ENCODE results near the gene MGMT.

Gene MGMT

GRCh38 chr10:129459762-129460539 is 7.1 kb upstream of the MGMT start:
- DNase-seq: no peak

DNA sequence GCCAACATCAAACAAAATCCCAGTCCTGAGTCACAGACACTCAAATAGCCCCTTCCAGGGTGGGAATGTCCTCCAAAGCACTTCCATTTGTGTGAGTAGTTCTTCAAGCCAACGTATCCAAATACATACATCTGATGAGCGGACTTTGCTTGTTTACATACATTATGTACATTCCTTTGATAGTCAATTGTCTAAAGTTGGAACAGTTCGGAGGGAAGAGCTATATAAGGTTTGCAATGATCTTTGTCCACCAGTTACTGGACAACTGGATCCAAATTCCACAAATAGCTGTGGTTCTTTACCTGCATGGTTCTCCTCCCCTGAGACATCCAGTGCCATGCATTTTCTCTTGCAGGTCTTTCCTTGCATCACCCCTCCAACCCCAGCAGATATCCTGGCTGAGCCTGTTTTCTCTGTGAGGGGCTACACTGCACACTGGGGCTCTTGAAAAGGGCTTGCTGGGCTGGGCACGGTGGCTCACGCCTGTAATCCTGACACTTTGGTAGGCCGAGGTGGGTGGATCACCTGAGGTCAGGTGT is 4.7 kb upstream of the MGMT start:
- no peak for DNase-seq

- no peak for DNase-seq
Measured at GRCh38 chr10:129464251-129464650, 2.8 kb upstream of the MGMT start.

- no peak for DNase-seq
Measured at GRCh38 chr10:129465796-129466702, 992 bp upstream of the MGMT start.

GRCh38 chr10:129467359-129468064 is 471 bp downstream of the MGMT start:
- peak; percentile 14 for DNase-seq

GRCh38 chr10:129468187-129468586 is 1.1 kb downstream of the MGMT start:
- no peak for DNase-seq

- no peak for DNase-seq
Measured at GRCh38 chr10:129470103-129470851, 3.2 kb downstream of the MGMT start.

- no peak for DNase-seq
Measured at GRCh38 chr10:129471447-129472175, 4.6 kb downstream of the MGMT start.

DNA sequence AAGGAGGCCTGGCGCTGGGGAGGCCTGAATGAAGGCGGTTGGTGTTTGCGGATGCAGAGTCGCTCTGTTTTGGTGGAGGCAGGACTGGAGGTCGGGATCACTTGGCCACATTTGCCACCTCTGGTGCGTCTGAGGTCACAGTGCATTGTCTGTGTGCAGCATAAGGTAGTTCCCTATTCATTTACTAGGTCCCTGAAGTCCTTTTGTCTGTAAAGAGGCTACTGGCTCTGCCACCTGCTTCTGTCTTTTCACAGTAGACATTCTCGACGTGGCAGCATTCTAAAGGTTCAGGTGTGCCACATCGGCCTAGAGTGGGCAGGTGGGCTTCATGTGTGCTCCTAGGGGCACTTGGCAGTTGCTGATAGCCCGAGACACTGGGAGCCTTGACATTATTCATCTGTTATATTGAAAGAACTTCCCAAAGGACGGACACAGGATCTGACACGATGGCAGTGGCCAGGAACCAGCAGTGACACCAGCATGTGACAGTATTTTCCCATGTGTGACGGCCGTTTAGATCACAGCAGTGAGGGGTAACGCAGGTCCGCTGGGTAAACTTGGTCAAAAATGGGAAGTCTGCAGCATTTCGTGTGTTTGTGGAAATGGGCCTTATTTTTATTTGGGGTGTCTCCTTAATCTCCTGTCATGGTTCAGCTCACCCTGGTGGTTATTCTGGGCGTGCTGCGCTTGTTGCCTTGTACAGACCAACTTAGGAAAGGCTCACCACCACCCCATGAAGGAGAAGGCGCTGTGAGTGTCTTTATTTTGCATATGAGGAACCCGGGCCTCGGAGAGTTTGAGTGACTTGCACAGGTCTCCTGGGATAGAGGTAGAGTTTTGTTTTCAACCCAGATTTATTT is 5.9 kb downstream of the MGMT start:
- DNase-seq: no peak

DNA sequence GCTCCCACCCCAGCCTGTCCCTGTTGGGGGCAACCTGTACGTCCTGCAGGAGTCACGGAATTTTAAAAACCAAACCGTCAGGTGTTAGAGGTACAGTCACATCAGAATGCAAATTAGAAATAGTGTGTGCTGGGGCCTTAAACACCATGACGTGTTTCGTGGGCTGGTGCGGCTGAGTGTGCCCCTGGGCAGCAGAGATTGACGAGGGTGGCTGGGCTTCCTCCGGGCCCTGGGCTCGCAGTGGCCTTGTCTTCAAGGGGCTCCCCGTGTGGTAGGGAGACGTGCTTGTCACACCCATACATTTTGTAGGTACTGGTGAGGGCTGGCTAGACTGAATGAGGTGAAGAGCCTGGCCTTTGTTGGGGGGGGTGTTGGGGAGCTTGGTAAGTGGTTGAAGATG is 7.6 kb downstream of the MGMT start:
- no peak for DNase-seq

- no peak for DNase-seq
Measured at GRCh38 chr10:129476431-129476830, 9.4 kb downstream of the MGMT start.

- DNase-seq: no peak
Measured at GRCh38 chr10:129477051-129477450, 10.0 kb downstream of the MGMT start.

DNA sequence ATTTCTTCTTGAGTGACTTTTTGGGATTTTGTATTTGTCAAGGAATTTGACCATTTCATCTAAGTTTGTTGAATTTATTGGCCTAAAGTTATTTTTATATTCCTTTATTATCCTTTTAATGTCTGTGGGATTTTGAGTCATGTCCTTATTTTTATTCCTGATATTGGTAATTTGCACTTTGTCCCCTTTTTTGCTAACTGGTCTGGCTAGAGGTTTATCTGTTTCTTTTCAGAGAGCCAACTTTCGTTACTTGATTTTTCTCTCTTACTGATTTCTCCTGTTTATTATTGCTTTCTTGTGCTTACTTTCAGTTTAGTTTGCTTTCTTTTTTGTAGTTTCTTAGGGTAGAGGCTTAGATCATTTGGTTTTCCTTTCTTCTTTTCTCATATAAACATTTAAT is 14.6 kb downstream of the MGMT start:
- DNase-seq: no peak

GRCh38 chr10:129483430-129484010 is 16.5 kb downstream of the MGMT start:
- DNase-seq: no peak

DNA sequence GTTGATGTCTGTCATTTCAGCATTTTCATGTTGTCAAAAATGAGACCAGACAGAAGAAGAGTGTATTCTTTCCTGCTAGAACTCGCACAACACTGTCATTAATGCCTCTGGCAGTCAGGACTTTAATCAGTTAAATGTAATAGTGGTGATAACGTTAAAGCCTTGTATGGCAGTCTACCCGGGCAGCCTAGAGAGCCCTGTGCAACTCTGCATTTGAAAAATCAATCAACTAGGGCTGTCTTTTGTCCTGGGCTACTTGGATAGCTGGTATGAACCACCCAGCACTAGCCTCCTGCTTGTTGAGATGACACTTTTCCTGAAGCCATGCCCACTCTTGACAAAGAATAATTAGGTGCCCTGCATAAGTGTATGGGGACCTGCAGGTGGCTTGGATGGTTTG is 19.8 kb downstream of the MGMT start:
- DNase-seq: no peak

DNA sequence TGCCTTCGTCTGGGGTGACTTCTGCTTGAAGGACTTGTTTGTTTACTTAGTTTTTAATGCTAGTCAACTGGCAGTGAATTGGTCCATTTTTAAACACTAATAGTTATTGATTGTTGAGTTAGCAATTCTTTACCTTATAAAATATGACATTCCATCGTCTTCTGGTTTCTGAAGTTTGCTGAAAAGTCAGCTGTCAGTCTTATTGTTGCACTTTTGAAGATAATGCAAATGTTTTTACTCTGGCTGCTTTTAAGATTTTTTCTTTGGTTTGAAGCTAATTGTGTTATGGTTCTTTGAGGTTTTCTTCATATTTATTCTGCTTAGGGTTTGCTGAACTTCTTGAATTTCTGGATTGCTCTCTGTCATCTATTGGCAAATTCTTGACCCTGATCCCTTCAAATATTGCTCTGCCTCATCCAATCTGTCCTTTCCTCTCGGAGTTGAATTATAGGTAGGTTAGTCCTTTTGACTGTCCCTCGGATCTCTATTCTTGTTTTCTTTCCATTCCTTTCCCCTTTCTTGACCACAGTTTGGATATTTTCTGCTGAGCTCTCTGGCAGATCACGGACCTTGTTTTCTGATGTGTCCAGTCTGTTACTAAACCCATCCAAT is 24.2 kb downstream of the MGMT start:
- no peak for DNase-seq

- no peak for DNase-seq
Measured at GRCh38 chr10:129494176-129494575, 27.1 kb downstream of the MGMT start.

DNA sequence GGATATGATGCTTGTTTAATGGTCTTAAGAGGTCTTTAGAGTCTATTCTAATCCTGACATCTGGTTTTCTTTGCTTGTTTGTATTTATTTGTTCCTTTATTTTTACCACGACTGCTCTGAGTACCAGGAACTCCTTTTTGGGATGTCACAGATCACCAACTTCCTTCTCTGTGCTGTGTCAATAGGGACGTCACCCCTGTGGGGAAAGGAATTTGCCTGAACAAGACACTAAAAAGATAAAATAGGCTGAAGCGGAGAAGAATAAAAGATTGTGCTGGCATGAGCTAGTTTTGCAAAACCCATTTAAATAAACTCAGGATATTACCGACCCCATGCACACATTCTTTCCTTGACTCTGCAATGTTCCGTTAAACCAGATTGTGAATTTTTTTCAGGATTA is 27.7 kb downstream of the MGMT start:
- DNase-seq: no peak

DNA sequence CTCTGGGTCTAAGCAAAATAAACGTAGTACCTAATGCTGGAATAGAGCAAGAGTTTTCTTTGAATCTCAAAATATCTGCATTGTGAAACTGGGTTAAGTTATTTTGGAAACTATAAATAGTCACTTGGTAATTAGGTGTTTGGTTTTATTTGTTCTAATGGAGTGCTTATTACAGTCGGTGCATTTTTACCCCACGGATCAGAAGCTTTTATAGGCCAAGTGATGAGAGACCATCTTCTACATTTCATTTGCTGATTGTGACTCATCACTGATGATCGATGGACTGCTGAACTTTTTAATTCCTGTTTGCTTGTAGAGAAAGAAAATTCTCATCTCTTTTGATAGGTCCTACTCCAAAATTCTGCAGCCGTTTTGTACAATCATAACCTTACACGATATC is 28.2 kb downstream of the MGMT start:
- DNase-seq: no peak

DNA sequence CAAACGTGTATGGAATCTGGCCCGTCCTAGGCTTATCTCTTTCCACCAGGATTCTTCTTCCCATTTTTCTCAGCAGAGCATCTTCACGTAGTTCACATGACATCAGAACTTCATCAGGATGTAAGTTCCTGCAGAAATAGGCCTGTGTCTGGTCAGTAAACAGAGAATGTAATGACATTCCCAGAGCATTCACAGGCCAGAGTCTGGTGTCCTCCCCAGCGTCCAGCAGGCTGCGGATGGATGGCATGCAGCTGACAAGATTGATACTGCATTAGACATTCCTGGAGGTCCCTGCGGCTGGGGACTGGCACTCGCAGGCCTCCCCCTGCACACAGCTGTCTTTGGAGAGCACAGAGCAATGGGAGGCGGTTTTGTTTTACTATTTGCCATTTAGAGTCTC is 28.7 kb downstream of the MGMT start:
- DNase-seq: no peak

All from stimulated activated CD4-positive, alpha-beta T cell treated with anti-CD3 and anti-CD28 coated beads, Interleukin-15, amount 100 ng/mL, for 24 hours (primary cell).